Prostate gland (tissue), 2 donors: ENCODE results near the gene EXOC3L2. TPM values are rescaled to one million over a fixed set of nuclear protein-coding genes. Genes with fewer than 3 reads are reported as not detected.

Experiments
- DNase-seq: peaks from one replicate; pipeline ENCODE4 v3.0.0-alpha.2; 2019; ENCODE audit warnings: low spot score
- H3K27ac ChIP-seq, 2 donors: fragments of 200-600 bp; sonication (generic); 2 replicates each; pipeline ENCODE4 v1.5.1; 2017 to 2019
- H3K27me3 ChIP-seq: fragments of 200-600 bp; sonication (generic); replicated peaks from 2 replicates; pipeline ENCODE4 v1.5.1; 2019; ENCODE audit not compliant: insufficient read depth
- H3K36me3 ChIP-seq, 2 donors: fragments of 200-600 bp; sonication (generic); 1 replicate in 1 of 2; 2 replicates in 1 of 2; pipeline versions ENCODE4 v1.5.1 to v1.8.1; 2017 to 2019
- H3K4me1 ChIP-seq: fragments of 200-600 bp; sonication (generic); replicated peaks from 2 replicates; pipeline ENCODE4 v1.5.1; 2019
- H3K4me3 ChIP-seq, 2 donors: fragments of 200-600 bp; sonication (generic); 2 replicates each; pipeline ENCODE4 v1.5.1; 2017 to 2019
- H3K9me3 ChIP-seq: fragments of 200-600 bp; sonication (generic); 2 replicates; pipeline ENCODE4 v1.5.1; 2017
- POLR2A ChIP-seq: fragments of 450-650 bp; IDR thresholded peaks from one replicate; pipeline ENCODE4 v1.6.1; 2016; ENCODE audit warnings: antibody characterized with exemption, mild to moderate bottlenecking
- POLR2AphosphoS5 ChIP-seq: sonication (generic); formaldehyde crosslinking; IDR thresholded peaks from one replicate; pipeline ENCODE4 v1.6.1; 2017; ENCODE audit warnings: antibody characterized with exemption
- WGBS: methylation state at CpG from one replicate; pipeline ENCODE4 v1.1.5; 2018; 5-methylcytosine and 5-hydroxymethylcytosine counted together
- intact Hi-C: fragments of 100-400 bp; cut with DNase I; formaldehyde crosslinking; loops from one replicate; pipeline ENCODE4 v1.14.2; 2022
- total RNA-seq, 2 donors: library from RNA; depleted of rRNA; stranded (reverse); fragments of >200 nt; gene quantifications; one replicate each; pipeline ENCODE4 v1.1.0, GENCODE V29; 2016
- TF ChIP-seq, protein P1 (sequence below), 4 experiments: fragments of 200-600 bp in 2 of 4; fragments of 450-650 bp in 2 of 4; sonication (generic) in 2 of 4; IDR thresholded peaks; 1 replicate in 3 of 4; 2 replicates in 1 of 4; pipeline ENCODE4 v1.5.1; 2016 to 2019; ENCODE audit warnings: antibody characterized with exemption in 4 of 4, mild to moderate bottlenecking in 2 of 4, moderate library complexity in 2 of 4

The EXOC3L2 gene
- total RNA-seq, 2 donors from 2014 or later, result 5.8 to 27.0 TPM

DNA sequence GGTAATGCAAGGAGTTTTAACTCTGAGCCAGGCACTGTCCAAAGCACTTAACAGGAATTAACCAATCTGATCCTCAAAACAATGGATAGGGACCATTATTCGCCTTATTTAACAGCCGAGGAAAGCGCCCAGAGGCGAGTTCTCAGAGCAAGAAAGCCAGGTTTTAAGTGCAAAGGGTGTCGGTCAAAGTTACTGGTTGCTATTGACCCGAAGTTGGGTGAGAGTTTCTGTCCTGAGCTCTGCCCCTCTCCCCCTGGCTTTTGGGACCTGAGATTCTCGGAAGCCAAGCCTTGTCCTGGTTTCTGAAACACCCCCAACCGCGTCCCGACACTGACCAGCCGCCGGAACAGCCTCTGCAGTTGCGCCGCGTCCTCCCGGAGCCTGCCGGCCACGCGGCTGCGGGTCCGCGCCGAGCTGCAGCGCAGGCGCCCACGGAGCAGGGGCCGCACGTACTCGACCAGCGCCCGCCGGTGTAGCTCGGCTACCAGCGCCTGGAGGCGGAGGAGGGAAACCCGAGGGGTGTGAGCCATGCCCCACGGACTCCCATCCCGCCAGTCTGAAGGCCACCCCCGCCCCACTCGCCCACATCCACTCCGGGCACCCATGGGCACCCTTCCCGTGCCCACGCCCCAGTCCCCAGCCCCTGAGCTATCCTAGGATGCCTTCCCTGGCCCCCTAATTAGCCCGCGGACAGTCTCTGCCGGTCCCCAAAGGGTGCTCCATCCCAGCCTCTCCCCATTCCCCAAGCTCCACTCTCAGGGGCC is 27.8 kb downstream of the EXOC3L2 start:
- Histone ChIP-seq H3K27me3 (no peaks in the 10 kb centered on the region), H3K9me3 (no peaks in the 10 kb centered on the region), H3K36me3 (no peaks in the 10 kb centered on the region), H3K27ac (no peak overlapping the region), H3K4me1 (no peaks in the 10 kb centered on the region), H3K4me3 (no peak overlapping the region)
- 17% methylated on average over 46 of the region's 46 CpGs for WGBS
- no peak for DNase-seq
- intact Hi-C loops, result no loop called here
- TF ChIP-seq POLR2AphosphoS5 (no peak), POLR2A (no peak)
- TF ChIP-seq, protein P1, sequence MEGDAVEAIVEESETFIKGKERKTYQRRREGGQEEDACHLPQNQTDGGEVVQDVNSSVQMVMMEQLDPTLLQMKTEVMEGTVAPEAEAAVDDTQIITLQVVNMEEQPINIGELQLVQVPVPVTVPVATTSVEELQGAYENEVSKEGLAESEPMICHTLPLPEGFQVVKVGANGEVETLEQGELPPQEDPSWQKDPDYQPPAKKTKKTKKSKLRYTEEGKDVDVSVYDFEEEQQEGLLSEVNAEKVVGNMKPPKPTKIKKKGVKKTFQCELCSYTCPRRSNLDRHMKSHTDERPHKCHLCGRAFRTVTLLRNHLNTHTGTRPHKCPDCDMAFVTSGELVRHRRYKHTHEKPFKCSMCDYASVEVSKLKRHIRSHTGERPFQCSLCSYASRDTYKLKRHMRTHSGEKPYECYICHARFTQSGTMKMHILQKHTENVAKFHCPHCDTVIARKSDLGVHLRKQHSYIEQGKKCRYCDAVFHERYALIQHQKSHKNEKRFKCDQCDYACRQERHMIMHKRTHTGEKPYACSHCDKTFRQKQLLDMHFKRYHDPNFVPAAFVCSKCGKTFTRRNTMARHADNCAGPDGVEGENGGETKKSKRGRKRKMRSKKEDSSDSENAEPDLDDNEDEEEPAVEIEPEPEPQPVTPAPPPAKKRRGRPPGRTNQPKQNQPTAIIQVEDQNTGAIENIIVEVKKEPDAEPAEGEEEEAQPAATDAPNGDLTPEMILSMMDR (IDR thresholded peaks at IDR 0.05), result no peak

DNA sequence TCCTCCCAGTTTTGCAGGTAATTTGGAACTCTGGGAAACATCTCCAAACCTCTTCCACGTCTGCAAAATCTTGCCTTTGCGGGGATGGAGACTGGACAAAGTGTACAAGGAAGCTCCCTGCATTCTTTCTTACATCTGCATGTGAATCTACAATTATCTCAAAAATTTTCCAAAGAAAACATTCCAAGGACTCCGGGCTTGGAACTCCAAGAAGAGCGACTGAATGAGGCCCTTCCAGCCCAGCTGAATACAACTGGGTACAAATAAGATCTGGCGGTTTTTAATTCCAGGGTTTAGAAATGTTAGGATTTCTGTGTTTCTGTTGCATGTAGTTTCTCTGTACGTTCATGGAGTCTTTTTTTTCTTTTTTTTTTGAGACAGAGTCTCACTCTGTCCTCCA is 28.5 kb downstream of the EXOC3L2 start:
- no peaks in the 10 kb centered on the region for H3K36me3 ChIP-seq
- H3K27ac ChIP-seq, result no peak overlapping the region
- no peak overlapping the region for H3K4me3 ChIP-seq
- no peaks in the 10 kb centered on the region for H3K9me3 ChIP-seq
- H3K27me3 ChIP-seq, result no peaks in the 10 kb centered on the region
- 67% methylated on average over 6 of the region's 6 CpGs for WGBS
- H3K4me1 ChIP-seq, result no peaks in the 10 kb centered on the region
- DNase-seq, result no peak
- intact Hi-C loops, result no loop called here
- TF ChIP-seq POLR2AphosphoS5 (no peak), POLR2A (no peak)
- TF ChIP-seq, protein P1 (IDR thresholded peaks at IDR 0.05), result no peak

DNA sequence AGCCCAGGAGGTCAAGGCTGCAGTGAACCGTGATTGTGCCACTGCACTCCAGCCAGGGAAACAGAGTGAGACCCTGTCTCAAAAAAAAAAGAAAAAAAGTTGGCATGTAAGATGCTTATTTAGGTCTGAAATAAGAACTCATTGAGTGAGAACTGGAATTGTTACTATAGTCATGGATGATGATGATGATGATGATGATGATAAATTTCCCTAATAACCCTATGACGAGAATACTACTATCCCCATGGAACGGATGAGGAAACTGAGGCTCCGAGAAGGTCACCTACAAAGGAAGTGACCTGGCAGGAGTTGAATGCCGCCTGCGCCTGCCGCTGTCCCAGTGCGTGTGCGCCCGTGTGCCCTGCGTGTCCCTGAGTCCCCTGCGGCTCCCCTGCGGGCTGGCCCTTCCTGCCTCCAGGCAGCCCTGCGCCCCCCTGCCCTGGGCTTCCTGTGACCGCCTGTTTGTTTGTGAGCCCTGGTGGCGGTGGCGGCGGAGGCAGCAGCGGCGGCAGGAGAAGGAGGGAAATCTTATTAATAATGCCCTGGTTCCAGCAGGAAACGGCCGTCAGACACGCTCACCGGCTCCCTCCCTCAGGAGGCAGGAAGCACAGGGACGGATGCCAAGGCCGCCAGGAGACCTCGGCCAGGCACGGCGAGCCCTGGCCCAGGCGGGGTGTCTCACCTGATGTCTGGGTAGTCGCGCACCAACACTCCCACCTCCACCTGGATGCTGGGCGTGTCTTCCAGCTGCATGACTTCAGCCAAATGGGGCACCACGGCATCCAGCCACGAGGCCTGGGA is 29.6 kb downstream of the EXOC3L2 start:
- Histone ChIP-seq H3K36me3 (no peaks in the 10 kb centered on the region), H3K4me3 (no peak overlapping the region), H3K27me3 (no peaks in the 10 kb centered on the region), H3K9me3 (no peaks in the 10 kb centered on the region), H3K27ac (no peak overlapping the region), H3K4me1 (no peaks in the 10 kb centered on the region)
- TF ChIP-seq POLR2AphosphoS5 (no peak), POLR2A (no peak)
- TF ChIP-seq, protein P1 (IDR thresholded peaks at IDR 0.05), result no peak
- 9% methylated on average over 35 of the region's 35 CpGs for WGBS
- intact Hi-C loops, result no loop called here
- peak; percentile 12 for DNase-seq

DNA sequence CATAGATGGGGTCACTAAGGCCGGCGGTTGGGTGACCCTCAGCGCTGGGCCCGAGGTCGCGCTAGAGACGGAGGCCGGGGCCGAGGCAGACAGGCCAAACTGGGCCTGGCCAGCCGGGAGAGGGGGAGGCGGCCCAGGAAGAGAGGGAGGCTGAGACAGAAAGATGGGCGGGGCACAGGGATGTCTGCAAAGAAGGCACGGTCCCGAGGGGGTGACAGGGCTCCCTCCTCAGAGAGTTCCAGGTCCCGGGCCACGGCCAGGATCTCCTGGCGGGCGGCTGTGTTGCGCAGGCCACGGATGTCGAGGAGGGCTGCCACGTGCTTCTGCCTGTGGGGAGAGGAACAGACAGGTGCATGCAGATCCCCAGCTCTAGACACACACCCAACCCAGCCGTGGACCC is 32.2 kb downstream of the EXOC3L2 start:
- no peaks in the 10 kb centered on the region for H3K4me1 ChIP-seq
- H3K27me3 ChIP-seq, result no peaks in the 10 kb centered on the region
- WGBS, result 80% methylated on average over 23 of the region's 23 CpGs
- TF ChIP-seq, protein P1 (IDR thresholded peaks at IDR 0.05), result no peak
- no peak for TF ChIP-seq POLR2AphosphoS5
- no peak for TF ChIP-seq POLR2A
- no peaks in the 10 kb centered on the region for H3K9me3 ChIP-seq
- no peak overlapping the region for H3K27ac ChIP-seq
- no peaks in the 10 kb centered on the region for H3K36me3 ChIP-seq
- intact Hi-C loops, result no loop called here
- DNase-seq, result no peak
- H3K4me3 ChIP-seq, result no peak overlapping the region
